Retinal pigment epithelial cell (primary cell): ENCODE data around the gene EYS.

ENCODE experiments used
- DNase-seq: peaks from one replicate; pipeline ENCODE4 v3.0.0-alpha.2; 2010; ENCODE audit warnings: low read depth
- H3K4me3 ChIP-seq: 2 replicates; pipeline ENCODE4 v1.5.1; 2011; ENCODE audit warnings: mild to moderate bottlenecking, low read length, control low read depth, moderate library complexity
- CTCF ChIP-seq: conservative IDR thresholded peaks from 2 replicates; pipeline ENCODE4 v1.5.1; 2011; ENCODE audit warnings: low read depth, low read length, control low read depth, inconsistent platforms

EYS gene

GRCh38 chr6:65123521-65123920 lies 583.5 kb downstream of the EYS start:
- DNase-seq = no peak
- no peak for TF ChIP-seq CTCF

GRCh38 chr6:65117817-65118409 lies 589.1 kb downstream of the EYS start:
- no peak overlapping the region for H3K4me3 ChIP-seq
- no peak for TF ChIP-seq CTCF
- no peak for DNase-seq

More at GRCh38 chr6:65123521-65123920, 583.5 kb downstream of the EYS start:
- H3K4me3 ChIP-seq = no peak overlapping the region

GRCh38 chr6:65116326-65116725 lies 590.7 kb downstream of the EYS start:
- TF ChIP-seq CTCF = no peak
- no peak for DNase-seq
- no peak overlapping the region for H3K4me3 ChIP-seq

GRCh38 chr6:65113581-65113980 lies 593.4 kb downstream of the EYS start:
- DNase-seq = no peak
- TF ChIP-seq CTCF = no peak
- no peak overlapping the region for H3K4me3 ChIP-seq

- no peak for DNase-seq
- no peak overlapping the region for H3K4me3 ChIP-seq
- TF ChIP-seq CTCF = no peak
These were observed 594.6 kb downstream of the EYS start for GRCh38 chr6:65112435-65112834.

GRCh38 chr6:65110031-65110430 lies 597.0 kb downstream of the EYS start:
- H3K4me3 ChIP-seq = no peak overlapping the region
- DNase-seq = no peak
- no peak for TF ChIP-seq CTCF

GRCh38 chr6:65098349-65098748 lies 608.7 kb downstream of the EYS start:
- no peak for TF ChIP-seq CTCF
- DNase-seq = no peak
- no peak overlapping the region for H3K4me3 ChIP-seq
